Stimulated activated CD8-positive, alpha-beta memory T cell treated with anti-CD3 and anti-CD28 coated beads, Interleukin-7, amount 100 ng/mL, for 4 hours (primary cell): ENCODE results near the gene ENOX1.

ENCODE experiments used
- DNase-seq, 2 donors: peaks; one replicate each; pipeline ENCODE4 v3.0.0-alpha.2; 2020; ENCODE audit warnings: low read depth in 2 of 2

Gene ENOX1

GRCh38 chr13:43744261-43745031, 42.3 kb downstream of the ENOX1 start:
- DNase-seq = no peak

- DNase-seq = no peak
These were observed 43.9 kb downstream of the ENOX1 start for GRCh38 chr13:43742911-43743310.

- no peak for DNase-seq
These were observed 49.3 kb downstream of the ENOX1 start for GRCh38 chr13:43737392-43737923.

- DNase-seq = no peak
These were observed 54.0 kb downstream of the ENOX1 start for GRCh38 chr13:43732726-43733125.

- DNase-seq = no peak
These were observed 55.5 kb downstream of the ENOX1 start for GRCh38 chr13:43731296-43731695.

GRCh38 chr13:43730642-43731041, 56.1 kb downstream of the ENOX1 start:
- DNase-seq = no peak

GRCh38 chr13:43728421-43728820, 58.4 kb downstream of the ENOX1 start:
- no peak for DNase-seq

GRCh38 chr13:43727856-43728255, 58.9 kb downstream of the ENOX1 start:
- DNase-seq = no peak

GRCh38 chr13:43725460-43725859, 61.3 kb downstream of the ENOX1 start:
- DNase-seq = no peak

GRCh38 chr13:43720780-43721397, 65.9 kb downstream of the ENOX1 start:
- no peak for DNase-seq

- DNase-seq = no peak
These were observed 88.0 kb downstream of the ENOX1 start for GRCh38 chr13:43698758-43699157.

GRCh38 chr13:43698009-43698408, 88.8 kb downstream of the ENOX1 start:
- DNase-seq = no peak

- no peak for DNase-seq
These were observed 89.4 kb downstream of the ENOX1 start for GRCh38 chr13:43697323-43697722.

- no peak for DNase-seq
These were observed 92.6 kb downstream of the ENOX1 start for GRCh38 chr13:43694146-43694664.

GRCh38 chr13:43693639-43694038, 93.1 kb downstream of the ENOX1 start:
- DNase-seq = no peak

- no peak for DNase-seq
These were observed 98.4 kb downstream of the ENOX1 start for GRCh38 chr13:43688227-43688907.

- no peak for DNase-seq
These were observed 99.7 kb downstream of the ENOX1 start for GRCh38 chr13:43687038-43687437.

GRCh38 chr13:43686557-43686956, 100.2 kb downstream of the ENOX1 start:
- no peak for DNase-seq

- no peak for DNase-seq
These were observed 101.6 kb downstream of the ENOX1 start for GRCh38 chr13:43684963-43685725.

- no peak for DNase-seq
These were observed 104.1 kb downstream of the ENOX1 start for GRCh38 chr13:43682701-43683100.

GRCh38 chr13:43676320-43676719, 110.5 kb downstream of the ENOX1 start:
- no peak for DNase-seq

GRCh38 chr13:43675577-43675976, 111.2 kb downstream of the ENOX1 start:
- no peak for DNase-seq
